Activated CD4-positive, alpha-beta T cell treated with anti-CD3 and anti-CD28 coated beads, Interleukin-2, Interleukin-6, amounts not matched to agents 100 ng/mL and 50 ng/mL, durations not matched to agents 16 hours and 8 hours (primary cell): Measurements from ENCODE around the gene CWC27.
A peak's percentile ranks its signal among the peaks of the same experiment; 100 is the strongest.
"Not testable (repeated sequence)": the region's sequence is repeated elsewhere in the genome, so short reads cannot be mapped to it uniquely, and the experiment has no call there.

Experiments
- DNase-seq: peaks from one replicate; pipeline ENCODE4 v3.0.0-alpha.2; 2020

The CWC27 gene

GRCh38 chr5:64840958-64841357, 72.2 kb downstream of the CWC27 start:
- DNase-seq, result no peak

GRCh38 chr5:64853777-64854176, 85.0 kb downstream of the CWC27 start:
- no peak for DNase-seq

DNA sequence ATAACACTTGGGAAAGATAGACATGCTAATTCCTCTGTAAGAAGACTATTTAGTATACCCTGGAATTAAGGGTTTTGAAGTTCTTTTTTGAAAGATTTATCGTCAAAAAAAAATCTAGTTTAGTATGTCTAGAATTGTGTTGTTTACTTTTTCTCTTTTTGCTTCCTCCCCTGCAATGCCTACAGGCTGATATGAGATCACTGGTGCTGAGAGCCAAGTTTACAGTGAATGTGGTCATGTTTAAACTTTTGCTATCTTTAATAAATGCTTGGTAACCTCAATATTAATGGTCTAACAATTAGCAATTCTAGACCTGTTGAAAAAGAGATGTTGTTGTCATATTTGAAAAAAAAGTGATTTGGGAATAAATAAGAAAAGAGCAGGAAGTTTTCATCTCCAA, 86.1 kb downstream of the CWC27 start:
- DNase-seq, result no peak

DNA sequence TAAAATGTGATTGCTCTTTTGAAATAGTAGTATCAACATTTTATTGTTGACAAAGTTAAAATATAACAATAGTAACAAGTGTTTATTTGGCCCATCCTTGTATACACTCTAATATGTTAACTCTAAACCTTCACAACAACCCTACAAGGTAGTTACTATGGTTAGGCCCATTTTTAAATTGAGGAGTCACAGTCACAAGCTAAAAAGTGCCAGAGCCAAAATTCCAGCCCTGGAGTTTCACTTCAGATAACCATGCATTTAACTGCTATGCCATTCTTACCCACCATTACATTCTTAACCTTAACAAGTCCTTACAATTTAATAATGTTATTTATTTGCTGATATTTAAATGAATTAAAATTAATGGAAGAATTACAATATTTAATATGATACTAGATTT, 91.2 kb downstream of the CWC27 start:
- DNase-seq, result no peak

- DNase-seq, result no peak
Measured at GRCh38 chr5:64861281-64861680, 92.6 kb downstream of the CWC27 start.

- DNase-seq, result no peak
Measured at GRCh38 chr5:64864171-64864570, 95.4 kb downstream of the CWC27 start.

DNA sequence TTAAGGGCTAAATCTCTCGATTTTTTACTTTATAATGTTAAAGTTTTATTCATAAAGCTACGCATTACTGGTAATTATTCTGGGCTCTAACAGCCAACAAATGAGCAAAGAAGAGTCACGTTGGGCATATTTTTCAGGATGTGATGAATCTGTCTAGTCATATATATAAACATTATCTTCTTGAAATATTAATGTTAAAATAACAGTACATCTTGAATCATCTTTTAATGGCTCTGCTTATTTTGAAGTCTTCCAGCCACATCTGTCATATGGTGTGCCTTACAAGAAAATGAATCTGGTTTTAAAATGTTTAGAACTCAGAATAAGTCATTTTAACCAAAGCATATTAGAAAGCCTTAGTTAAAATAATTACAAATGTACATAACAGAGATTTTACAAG, 96.9 kb downstream of the CWC27 start:
- DNase-seq, result no peak

DNA sequence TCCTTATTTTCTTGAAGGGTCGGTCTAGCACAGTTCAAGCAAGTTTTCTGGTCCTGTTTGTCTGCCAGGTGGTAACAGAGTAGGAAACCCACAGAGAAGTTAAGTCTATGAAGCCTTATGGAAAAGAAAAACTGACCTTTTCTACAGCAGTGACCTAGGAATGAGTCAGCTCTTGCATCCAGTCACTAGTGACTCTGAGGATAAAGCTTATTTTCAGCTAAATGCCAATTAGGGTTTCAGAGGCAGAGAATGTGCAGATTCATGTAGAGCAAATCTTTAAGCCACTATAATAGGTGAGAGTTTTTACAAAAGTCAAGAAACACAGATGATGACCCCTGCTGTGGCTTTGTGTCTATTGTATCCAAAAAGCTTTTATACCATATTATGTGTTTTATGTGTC, 100.7 kb downstream of the CWC27 start:
- no peak for DNase-seq

- no peak for DNase-seq
Measured at GRCh38 chr5:64872044-64872443, 103.3 kb downstream of the CWC27 start.

DNA sequence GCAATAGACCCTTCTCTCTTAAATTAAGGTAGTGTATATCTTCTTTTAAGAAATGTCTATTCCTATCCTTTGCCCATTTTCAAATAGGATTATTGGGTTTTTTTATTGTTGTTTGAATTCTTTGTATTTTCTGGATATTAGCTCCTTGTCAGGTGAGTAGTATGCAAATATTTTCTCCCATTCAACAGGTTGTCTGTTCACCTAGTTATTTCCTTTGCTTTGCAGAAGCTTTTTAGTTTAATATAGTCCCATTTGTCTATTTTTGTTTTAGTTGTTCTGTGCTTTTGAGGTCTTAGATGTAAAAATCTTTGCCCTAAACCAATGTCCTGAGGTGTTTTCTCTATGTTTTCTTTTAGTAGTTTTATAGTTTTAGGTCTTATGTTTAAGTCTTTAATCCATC, 104.7 kb downstream of the CWC27 start:
- DNase-seq, result no peak

DNA sequence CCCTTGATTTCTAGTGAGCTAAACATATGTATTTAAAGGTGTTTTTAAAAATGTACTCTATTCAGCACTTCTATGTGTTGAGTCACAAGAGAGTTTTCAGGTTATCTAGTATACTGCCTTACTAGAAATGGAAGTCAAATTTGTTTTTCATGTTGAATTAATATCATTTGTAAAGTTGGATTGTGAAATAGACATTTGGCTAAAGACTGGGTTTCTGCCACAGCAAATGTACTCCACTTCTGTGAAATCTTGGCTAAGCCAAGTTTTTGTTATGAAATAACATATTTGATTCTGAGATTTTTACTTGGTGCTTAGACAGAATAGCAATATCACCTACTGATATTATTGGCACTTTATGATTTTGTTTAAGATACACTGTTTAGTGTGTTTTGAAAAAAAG, 106.0 kb downstream of the CWC27 start:
- DNase-seq, result no peak

- no peak for DNase-seq
Measured at GRCh38 chr5:64876203-64876602, 107.5 kb downstream of the CWC27 start.

GRCh38 chr5:64880821-64881220, 112.1 kb downstream of the CWC27 start:
- no peak for DNase-seq

- no peak for DNase-seq
Measured at GRCh38 chr5:64883912-64884311, 115.2 kb downstream of the CWC27 start.

DNA sequence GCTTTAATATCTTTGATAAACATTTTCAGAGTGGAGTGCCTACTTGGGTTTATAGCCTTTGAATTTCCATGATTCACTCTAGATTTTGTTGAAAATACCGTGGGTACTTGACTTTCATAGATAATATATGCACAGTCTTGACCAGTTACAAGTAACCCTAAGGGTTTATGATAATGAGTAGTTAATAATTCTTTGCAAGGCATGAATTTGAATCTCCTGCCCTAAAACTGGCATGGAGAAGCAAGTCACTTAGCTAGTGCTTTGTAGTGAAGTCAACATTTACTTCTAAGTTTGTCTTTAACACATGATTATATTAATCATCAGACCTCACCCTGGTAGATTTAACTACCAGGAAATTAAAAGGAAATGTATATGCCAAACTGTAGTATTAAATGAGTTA, 115.8 kb downstream of the CWC27 start:
- DNase-seq, result no peak

DNA sequence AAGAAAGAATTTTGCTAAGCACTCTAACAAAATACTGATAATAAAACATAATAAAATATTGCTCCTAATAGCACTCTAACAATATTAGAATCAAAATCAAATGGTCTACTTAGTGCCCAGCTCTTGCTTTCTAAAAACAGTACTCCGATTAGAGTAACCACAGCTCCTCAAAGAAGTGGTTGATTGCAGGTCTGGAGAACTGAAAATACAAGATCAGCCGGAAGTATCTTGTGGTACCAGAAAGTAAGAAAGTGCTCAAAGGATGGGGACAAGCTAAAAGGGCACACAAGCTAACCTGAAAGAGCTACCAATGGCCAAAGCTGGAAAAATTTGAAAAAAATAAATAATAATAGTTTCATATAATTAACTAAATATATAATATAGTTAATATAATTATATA, 119.2 kb downstream of the CWC27 start:
- DNase-seq, result no peak

DNA sequence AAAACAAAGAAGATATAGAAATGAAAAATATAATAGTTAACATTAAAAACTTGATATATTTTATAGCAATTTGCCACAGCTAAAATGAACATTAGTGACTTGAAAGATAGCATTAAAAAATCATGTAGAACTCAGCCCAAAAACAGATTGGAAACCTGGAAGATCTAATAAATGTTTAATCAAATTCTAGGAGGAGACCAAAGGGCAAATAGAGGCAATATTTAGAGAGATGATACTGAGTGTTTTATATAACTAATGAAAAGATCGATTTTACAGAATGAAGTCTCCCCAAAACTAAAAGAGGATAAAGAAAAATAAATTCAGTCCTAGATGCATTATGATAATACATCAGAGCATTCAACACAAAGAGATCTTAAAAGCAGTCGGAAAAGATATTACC, 127.0 kb downstream of the CWC27 start:
- no peak for DNase-seq

DNA sequence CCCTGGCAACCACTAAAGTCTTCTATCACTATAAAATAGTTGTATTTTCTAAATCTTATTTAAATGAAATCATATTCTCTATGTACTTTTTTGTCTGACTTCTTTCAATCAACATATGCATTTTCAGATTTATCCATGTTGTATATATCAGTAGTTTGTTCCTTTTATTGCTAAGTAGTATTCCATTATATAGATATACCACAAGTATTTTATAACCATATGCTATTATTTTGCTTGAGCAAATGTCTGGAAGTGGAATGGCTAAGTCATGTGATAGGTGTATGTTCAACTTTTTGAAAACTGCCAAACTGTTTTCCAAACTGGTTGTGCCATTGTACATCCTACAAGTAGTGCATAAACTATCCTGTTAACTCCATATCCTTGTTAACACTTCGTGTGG, 131.1 kb downstream of the CWC27 start:
- DNase-seq, result no peak

- DNase-seq, result peak; percentile 1
Measured at GRCh38 chr5:64900618-64901017, 131.9 kb downstream of the CWC27 start.

DNA sequence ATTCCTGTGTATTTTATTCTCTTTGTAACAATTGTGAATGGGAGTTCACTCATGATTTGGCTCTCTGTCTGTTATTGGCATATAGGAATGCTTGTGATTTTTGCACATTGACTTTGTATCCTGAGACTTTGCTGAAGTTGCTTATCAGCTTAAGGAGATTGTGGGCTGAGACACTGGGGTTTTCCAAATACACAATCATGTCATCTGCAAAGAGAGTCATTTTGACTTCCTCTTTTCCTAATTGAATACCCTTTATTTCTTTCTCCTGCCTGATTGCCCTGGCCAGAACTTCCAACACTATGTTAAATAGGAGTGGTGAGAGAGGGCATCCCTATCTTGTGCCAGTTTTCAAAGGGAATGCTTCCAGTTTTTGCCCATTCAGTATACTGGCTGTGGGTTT, 138.7 kb downstream of the CWC27 start:
- DNase-seq, result not testable (repeated sequence)

GRCh38 chr5:64914396-64914795, 145.7 kb downstream of the CWC27 start:
- DNase-seq, result no peak

DNA sequence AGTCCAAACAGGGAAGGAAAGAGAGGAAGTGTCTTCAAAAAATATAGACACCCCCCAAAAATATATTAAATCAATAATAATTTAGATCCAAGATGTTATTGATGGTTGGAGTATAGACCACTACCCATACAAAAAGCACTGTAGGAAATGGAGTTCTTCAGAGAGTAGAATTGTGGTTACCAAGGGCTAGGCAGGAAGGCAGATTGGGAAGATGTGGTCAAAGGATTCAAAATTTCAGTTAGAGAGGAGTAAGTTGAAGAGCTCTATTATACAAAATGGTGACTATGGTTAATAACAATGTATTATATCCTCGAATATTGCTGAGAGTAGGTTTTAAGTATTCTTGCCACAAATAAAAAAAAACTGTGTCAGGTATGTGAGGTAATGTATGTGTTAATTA, 149.4 kb downstream of the CWC27 start:
- DNase-seq, result no peak

GRCh38 chr5:64921386-64921785, 152.7 kb downstream of the CWC27 start:
- DNase-seq, result no peak

DNA sequence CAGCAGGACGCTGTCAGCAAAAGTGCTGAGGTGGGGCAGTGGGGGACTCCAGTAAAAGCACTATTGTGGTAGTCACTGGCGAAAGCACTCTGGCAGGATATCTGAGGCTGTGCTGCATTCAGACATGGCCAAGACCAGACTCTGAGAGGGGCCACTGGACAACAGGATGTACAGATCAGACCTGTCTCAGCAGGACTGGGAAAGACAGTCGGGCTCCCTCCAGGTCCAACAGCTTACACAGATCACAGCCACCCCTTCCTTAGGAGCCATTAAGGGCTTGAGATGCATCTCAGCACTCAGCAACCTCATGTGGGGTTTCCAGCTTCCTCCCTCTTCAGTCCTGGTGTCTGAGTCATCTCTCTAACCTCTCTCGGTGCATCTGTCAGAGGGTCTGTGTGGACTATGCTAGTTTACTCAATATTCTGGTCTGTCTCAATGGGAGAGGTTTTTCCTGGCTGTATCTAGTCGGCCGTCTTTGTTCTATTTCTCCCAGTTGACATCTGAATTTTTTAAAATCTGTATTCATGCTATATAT, 154.5 kb downstream of the CWC27 start:
- DNase-seq, result no peak

DNA sequence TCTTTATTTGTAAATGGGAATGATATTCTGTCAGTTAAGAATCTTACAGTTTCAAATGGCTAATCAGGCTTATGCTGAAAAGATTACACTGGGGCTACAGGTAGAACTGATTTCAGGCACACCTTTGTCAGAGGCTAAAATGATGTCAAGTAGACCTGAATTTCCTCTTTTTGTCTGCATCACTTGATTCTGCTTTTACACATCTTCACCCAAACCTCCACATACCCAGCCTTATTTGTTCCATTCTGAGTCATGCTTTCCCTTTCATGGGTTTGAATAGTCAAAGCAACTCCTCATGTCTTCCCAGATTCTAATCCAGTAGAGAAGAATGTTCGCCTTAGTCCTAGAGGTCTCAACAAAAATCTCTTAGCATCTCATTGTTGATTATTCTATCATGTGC, 156.4 kb downstream of the CWC27 start:
- DNase-seq, result peak; percentile 16

DNA sequence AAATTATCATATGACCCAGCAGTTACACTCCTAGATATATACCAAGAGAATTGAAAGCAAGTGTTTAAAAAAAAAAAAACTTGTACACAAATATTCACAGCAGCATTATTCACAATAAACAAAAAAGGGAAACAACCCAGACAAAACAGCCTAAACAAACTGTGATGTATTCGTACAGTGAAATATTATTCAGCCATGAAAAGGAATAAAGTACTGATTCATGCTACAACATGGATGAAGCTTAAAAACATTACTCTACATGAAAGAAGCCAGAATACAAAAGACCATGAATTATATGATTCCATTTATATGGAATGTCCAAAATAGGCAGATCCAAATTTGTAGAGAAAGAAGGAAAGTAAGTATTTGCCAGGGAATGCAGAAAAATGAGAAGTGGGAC, 161.1 kb downstream of the CWC27 start:
- no peak for DNase-seq
